KMS-11 (cell line): ENCODE data around the gene AK1.

ENCODE experiments used
- H2AFZ ChIP-seq: fragments of 200-600 bp; sonication (generic); 2 replicates; pipeline ENCODE4 v1.6.1; 2016; ENCODE audit warnings: antibody characterized with exemption, mixed run types, low read depth
- H3K27ac ChIP-seq: fragments of 200-600 bp; sonication (generic); 2 replicates; pipeline ENCODE4 v1.6.1; 2016; ENCODE audit warnings: mild to moderate bottlenecking, mixed run types
- H3K27me3 ChIP-seq: fragments of 200-600 bp; sonication (generic); 2 replicates; pipeline ENCODE4 v1.6.1; 2017; ENCODE audit warnings: mild to moderate bottlenecking, low read depth, mixed run types, moderate library complexity; ENCODE audit not compliant: insufficient read depth
- H3K36me3 ChIP-seq: fragments of 200-600 bp; sonication (generic); 2 replicates; pipeline ENCODE4 v1.6.1; 2017; ENCODE audit warnings: mild to moderate bottlenecking, mixed run types; ENCODE audit not compliant: insufficient read depth
- H3K4me1 ChIP-seq: fragments of 200-600 bp; sonication (generic); 2 replicates; pipeline ENCODE4 v1.6.1; 2016; ENCODE audit warnings: mild to moderate bottlenecking, low read depth, mixed run types; ENCODE audit not compliant: poor library complexity, severe bottlenecking
- H3K4me2 ChIP-seq: fragments of 200-600 bp; sonication (generic); 2 replicates; pipeline ENCODE4 v1.7.0; 2016; ENCODE audit warnings: mild to moderate bottlenecking, mixed run types
- H3K4me3 ChIP-seq: fragments of 200-600 bp; sonication (generic); IDR thresholded peaks from 2 replicates; pipeline ENCODE4 v1.6.1; 2017; ENCODE audit warnings: low read depth, low read length, mixed read lengths; ENCODE audit not compliant: insufficient read depth
- H3K79me2 ChIP-seq: fragments of 200-600 bp; sonication (generic); 2 replicates; pipeline ENCODE4 v1.6.1; 2016; ENCODE audit warnings: low read depth, mixed run types; ENCODE audit not compliant: insufficient read depth
- H3K9ac ChIP-seq: fragments of 200-600 bp; sonication (generic); 2 replicates; pipeline ENCODE4 v1.6.1; 2016; ENCODE audit warnings: mild to moderate bottlenecking, mixed run types
- H4K20me1 ChIP-seq: fragments of 200-600 bp; sonication (generic); 2 replicates; pipeline ENCODE4 v1.6.1; 2016; ENCODE audit warnings: mild to moderate bottlenecking, mixed run types; ENCODE audit not compliant: insufficient read depth
- TF ChIP-seq, protein P1 (sequence below): fragments of 200-600 bp; sonication (generic); conservative IDR thresholded peaks from 2 replicates; pipeline ENCODE4 v1.6.1; 2017; ENCODE audit warnings: low read depth, mild to moderate bottlenecking, antibody characterized with exemption, low read length, moderate library complexity, mixed read lengths

The AK1 gene

DNA sequence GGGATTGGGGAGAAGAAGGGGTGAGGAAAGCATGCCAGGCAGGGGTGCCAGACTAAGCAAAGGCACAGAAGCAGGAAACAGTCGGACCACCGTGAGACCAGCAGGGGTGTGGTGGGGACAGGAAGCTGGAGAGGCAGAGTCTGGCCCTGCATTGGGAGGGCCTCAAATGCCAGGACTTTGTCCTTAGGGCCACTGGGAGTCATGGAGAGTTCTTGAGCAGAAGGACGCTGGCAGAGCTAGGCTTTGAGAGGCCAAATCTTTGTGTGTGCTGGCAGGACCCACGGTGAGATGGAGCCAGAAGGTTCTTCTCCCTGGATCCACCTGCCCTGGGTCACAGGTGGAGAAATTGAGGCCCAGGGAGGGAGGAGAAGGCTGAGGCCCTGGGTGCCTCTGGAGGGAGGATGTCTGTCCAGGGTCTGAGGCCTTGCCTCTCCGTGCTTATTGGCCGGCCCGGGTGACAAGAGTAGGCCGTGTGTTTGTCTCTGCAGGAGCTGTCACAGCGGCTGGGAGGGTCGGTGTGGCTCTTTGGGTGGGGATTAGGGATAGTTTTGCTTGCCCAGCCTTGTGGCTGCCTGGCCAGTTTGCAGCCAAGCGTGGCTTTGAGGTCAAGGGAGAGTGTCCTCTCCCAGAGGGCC lies 21.3 kb downstream of the AK1 start:
- no peaks in the 10 kb centered on the region for H3K4me1 ChIP-seq
- H3K36me3 ChIP-seq: no peaks in the 10 kb centered on the region
- TF ChIP-seq, protein P1, sequence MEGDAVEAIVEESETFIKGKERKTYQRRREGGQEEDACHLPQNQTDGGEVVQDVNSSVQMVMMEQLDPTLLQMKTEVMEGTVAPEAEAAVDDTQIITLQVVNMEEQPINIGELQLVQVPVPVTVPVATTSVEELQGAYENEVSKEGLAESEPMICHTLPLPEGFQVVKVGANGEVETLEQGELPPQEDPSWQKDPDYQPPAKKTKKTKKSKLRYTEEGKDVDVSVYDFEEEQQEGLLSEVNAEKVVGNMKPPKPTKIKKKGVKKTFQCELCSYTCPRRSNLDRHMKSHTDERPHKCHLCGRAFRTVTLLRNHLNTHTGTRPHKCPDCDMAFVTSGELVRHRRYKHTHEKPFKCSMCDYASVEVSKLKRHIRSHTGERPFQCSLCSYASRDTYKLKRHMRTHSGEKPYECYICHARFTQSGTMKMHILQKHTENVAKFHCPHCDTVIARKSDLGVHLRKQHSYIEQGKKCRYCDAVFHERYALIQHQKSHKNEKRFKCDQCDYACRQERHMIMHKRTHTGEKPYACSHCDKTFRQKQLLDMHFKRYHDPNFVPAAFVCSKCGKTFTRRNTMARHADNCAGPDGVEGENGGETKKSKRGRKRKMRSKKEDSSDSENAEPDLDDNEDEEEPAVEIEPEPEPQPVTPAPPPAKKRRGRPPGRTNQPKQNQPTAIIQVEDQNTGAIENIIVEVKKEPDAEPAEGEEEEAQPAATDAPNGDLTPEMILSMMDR: no peak
- no peak overlapping the region for H3K27ac ChIP-seq
- no peak overlapping the region for H3K4me3 ChIP-seq
- no peaks in the 10 kb centered on the region for H3K79me2 ChIP-seq
- no peaks in the 10 kb centered on the region for H4K20me1 ChIP-seq
- H3K9ac ChIP-seq: no peak overlapping the region
- no peak overlapping the region for H2AFZ ChIP-seq
- no peaks in the 10 kb centered on the region for H3K27me3 ChIP-seq
- H3K4me2 ChIP-seq: no peak overlapping the region

DNA sequence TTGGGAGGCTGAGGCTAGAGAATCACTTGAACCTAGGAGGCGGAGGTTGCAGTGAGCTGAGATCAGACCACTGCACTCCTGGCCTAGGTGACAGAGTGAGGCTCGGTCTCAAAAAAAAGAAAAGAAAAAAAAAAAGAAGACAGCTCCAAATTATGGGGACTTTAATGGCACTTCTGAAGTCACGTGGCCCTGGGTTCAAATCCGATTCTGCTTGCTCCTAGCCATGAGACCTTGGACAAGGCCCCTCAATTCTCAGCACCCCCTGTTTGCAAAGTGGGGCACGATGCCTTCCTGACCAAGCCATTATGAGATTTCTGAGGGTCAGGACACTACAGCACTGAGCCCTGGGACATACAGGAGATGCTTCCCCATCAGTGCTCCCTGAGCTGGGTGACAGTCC lies 22.0 kb downstream of the AK1 start:
- TF ChIP-seq, protein P1: no peak

DNA sequence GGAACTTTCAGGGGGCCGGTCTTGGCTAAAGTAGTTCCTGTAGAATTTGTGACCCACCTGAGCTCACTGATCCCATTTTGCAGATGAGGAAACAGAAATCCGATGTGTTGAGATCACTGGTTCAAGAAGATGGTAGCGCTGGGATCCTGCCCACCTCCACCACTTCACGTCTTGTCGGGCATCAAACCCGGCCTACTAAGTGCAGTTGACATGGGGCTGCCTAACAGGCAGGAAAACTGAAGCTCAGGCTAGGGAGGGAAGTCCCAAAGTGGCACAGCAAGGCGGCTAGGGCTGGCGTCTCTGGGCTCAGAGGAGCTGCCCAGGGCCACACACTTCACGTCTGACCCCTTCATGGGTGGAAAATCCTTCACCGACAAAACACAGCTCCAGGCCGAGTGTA lies 22.5 kb downstream of the AK1 start:
- Histone ChIP-seq H4K20me1 (no peaks in the 10 kb centered on the region), H2AFZ (no peak overlapping the region)
- TF ChIP-seq, protein P1: no peak

More for the DNA sequence above, 22.0 kb downstream of the AK1 start:
- Histone ChIP-seq H3K4me2 (no peak overlapping the region), H3K36me3 (no peaks in the 10 kb centered on the region), H3K4me1 (no peaks in the 10 kb centered on the region), H3K9ac (no peak overlapping the region), H4K20me1 (no peaks in the 10 kb centered on the region), H3K27ac (no peak overlapping the region), H2AFZ (no peak overlapping the region), H3K79me2 (no peaks in the 10 kb centered on the region), H3K27me3 (no peaks in the 10 kb centered on the region), H3K4me3 (no peak overlapping the region)

DNA sequence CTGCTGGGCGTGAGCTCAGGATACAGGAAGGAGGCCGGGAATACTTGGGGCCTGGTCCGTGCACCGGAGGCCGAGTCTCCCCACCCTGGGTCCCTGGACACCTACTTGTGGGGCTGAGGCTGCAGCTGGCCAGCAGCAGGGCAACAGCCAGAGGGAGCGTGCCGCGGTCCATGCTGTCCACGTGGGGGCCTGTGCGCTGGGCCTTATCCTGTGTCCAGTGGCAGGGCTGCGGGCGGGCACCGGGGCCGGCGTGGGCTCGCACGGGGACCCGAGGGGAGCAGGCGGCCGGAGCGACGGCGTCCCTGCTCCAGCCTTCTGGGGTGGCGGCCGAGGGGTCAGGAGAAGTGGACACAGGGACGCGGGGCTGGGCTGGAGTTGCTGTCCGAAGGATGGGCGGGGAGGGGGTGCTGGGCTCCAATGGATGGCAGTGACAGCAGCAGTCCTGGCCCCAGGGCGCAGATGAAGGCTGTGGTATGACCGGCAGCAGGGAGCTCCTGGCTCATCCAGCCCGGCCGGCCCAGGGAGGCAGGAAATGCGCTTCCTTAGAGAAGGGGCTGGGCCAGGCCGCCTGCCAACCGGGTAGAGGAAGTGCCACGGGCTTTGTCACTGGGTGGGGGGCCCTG lies 23.2 kb downstream of the AK1 start, which contains the start of gene ENG:
Gene ENG (minus strand): TSS at position 475 of the 623 bp plus-strand sequence. CDS start 303 bp downstream, at position 172.
- no peaks in the 10 kb centered on the region for H3K36me3 ChIP-seq
- no peak within 1 kb of the TSS for H3K9ac ChIP-seq
- no peaks in the 10 kb centered on the region for H3K27me3 ChIP-seq
- H3K27ac ChIP-seq: no peak within 1 kb of the TSS
- H3K4me3 ChIP-seq: no peak within 1 kb of the TSS
- H3K79me2 ChIP-seq: no peaks in the 10 kb centered on the region
- TF ChIP-seq, protein P1: no peak
- no peak within 1 kb of the TSS for H2AFZ ChIP-seq
- no peak within 1 kb of the TSS for H3K4me2 ChIP-seq
- H3K4me1 ChIP-seq: no peaks in the 10 kb centered on the region
- H4K20me1 ChIP-seq: no peaks in the 10 kb centered on the region

More for the DNA sequence above, 22.5 kb downstream of the AK1 start:
- H3K4me2 ChIP-seq: no peak overlapping the region
- no peak overlapping the region for H3K27ac ChIP-seq
- no peak overlapping the region for H3K4me3 ChIP-seq
- H3K27me3 ChIP-seq: no peaks in the 10 kb centered on the region
- H3K36me3 ChIP-seq: no peaks in the 10 kb centered on the region
- H3K79me2 ChIP-seq: no peaks in the 10 kb centered on the region
- no peaks in the 10 kb centered on the region for H3K4me1 ChIP-seq
- no peak overlapping the region for H3K9ac ChIP-seq
